Duodenal mucosa (tissue), 2 donors: Measurements from ENCODE around the gene ZNF280D.

Experiments used
- H3K27ac ChIP-seq: one replicate; pipeline ENCODE4 v1.7.0; 2013; ENCODE audit warnings: low read depth, low read length
- H3K27me3 ChIP-seq, 2 donors: one replicate each; pipeline ENCODE4 v1.7.0; 2013; ENCODE audit warnings: low read length in 2 of 2, control low read depth in 1 of 2; ENCODE audit not compliant: insufficient read depth in 2 of 2, control insufficient read depth in 1 of 2
- H3K36me3 ChIP-seq, 2 donors: one replicate each; pipeline ENCODE4 v1.7.0; 2013; ENCODE audit warnings: low read length in 2 of 2, control low read depth in 1 of 2; ENCODE audit not compliant: insufficient read depth in 2 of 2, control insufficient read depth in 1 of 2
- H3K4me1 ChIP-seq, 2 donors: one replicate each; pipeline ENCODE4 v1.7.0; 2013; ENCODE audit warnings: low read length in 2 of 2, control low read depth in 1 of 2; ENCODE audit not compliant: insufficient read depth in 2 of 2, control insufficient read depth in 1 of 2
- H3K4me3 ChIP-seq, 2 donors: one replicate each; pipeline ENCODE4 v1.7.0; 2013; ENCODE audit warnings: low read length in 2 of 2, low read depth in 1 of 2
- H3K9ac ChIP-seq, 2 donors: one replicate each; pipeline ENCODE4 v1.7.0; 2013; ENCODE audit warnings: low read length in 2 of 2, low read depth in 1 of 2
- H3K9me3 ChIP-seq, 2 donors: one replicate each; pipeline ENCODE4 v1.7.0; 2013; ENCODE audit warnings: low read length in 2 of 2, control low read depth in 1 of 2; ENCODE audit not compliant: control insufficient read depth in 1 of 2

Gene ZNF280D

DNA sequence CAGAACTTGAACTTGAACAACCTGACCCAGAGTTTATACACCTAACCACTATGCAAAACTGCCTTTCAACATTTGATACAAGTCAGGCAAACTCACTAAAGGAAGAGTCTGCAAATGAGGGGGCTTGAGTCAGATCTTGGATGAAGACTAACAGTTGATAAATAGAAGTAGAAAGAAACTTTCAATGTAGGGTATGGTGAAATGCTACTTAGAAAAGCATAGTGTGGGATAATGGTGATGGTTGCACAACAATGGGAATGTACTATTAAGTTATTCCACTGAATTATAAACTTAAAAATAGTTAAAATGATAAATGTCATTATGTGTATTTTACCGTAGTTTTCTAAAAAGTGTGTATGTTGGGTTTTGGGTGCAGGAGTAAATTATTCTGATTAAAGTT, 19.7 kb upstream of the ZNF280D start:
- Histone ChIP-seq H3K36me3 (no peaks in the 10 kb centered on the region), H3K9me3 (no peaks in the 10 kb centered on the region), H3K4me1 (no peaks in the 10 kb centered on the region), H3K27me3 (no peaks in the 10 kb centered on the region), H3K4me3 (no peak overlapping the region), H3K9ac (no peak overlapping the region), H3K27ac (no peak overlapping the region)

DNA sequence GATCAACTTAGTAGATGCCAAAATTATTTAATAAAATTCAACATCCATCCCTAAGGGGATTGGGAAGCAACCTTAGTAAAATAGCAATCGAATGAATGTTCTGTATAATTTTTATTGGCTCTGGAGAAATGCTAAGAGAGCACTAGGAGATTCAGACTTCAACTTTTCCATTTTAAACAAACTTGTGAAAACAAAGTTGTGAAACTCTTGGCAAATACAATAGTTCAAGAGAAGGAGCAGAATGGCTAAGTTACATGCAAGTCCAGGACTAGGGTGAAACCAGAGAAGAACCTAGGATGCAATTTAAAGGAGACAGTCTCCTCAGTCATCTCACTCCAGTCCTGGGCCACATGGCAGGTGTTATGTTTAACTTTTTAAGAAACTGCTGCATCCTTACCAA, 16.7 kb upstream of the ZNF280D start:
- H3K9ac ChIP-seq = no peak overlapping the region
- no peaks in the 10 kb centered on the region for H3K9me3 ChIP-seq
- no peaks in the 10 kb centered on the region for H3K4me1 ChIP-seq
- H3K36me3 ChIP-seq = no peaks in the 10 kb centered on the region
- H3K27me3 ChIP-seq = no peaks in the 10 kb centered on the region
- no peak overlapping the region for H3K27ac ChIP-seq
- H3K4me3 ChIP-seq = no peak overlapping the region

DNA sequence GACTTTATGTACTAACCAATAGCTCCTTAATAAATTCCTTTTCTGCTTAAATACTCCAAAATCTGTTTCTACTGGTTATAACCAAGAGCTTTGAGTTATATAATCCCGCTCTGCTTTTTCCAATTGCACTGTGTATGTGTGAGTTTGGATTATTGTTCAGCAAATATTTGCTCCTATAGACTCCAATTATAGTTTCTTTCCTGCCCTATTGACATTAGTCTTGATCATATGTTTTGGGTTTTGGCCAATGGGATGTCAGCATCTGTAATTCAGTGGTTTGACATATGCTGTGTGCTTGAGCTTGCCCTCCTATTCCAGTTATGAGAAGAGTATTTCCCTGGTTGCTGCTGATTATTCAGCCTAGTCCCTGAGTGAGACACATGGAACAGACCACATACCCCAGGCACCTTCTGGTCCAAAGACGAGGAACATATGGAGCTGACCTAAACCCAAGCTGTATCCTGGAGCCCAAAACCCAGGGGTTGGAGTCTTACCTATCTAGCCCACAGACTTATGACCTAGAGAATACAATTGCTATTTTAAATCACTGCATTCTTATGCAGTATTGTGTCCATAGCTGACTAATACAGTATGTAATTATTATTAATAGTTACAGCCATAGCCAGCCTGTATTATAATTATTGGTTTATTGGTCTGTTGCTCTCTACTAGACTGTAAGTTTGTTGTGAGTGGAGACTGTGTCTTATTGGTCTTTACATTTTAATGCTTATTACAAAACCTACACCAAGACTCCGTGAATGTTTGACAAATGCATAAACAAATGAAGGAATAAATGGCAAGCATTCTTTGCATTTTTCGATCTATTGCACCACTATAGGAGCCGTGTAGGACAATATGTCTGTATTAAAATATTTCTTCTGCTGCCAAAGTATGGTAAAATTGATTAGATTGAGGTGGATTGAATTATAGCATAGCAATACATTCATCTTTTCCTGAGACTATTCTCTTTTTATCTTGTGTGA, 11.7 kb upstream of the ZNF280D start:
- Histone ChIP-seq H3K27ac (no peak overlapping the region), H3K4me3 (no peak overlapping the region), H3K27me3 (no peaks in the 10 kb centered on the region), H3K9me3 (no peaks in the 10 kb centered on the region), H3K4me1 (no peaks in the 10 kb centered on the region), H3K36me3 (no peaks in the 10 kb centered on the region), H3K9ac (no peak overlapping the region)

DNA sequence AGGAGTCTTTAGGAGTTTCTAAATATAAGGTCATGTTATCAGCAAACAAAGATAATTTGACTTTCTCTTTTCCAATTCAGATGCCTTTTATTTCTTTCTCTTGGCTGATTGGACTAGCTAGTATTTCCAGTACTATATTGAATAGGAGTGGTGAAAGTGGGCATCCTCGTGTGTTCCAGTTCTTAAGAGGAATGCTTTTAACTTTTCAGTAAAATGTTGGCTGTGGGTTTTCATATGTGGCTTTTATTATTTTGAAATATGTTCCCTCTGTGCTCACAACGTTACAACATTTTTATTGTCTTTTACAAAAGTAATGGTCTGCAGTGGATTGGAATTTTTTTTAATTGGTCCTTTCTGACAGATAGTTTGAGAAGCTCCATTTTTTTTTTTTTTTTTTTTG, 8.2 kb upstream of the ZNF280D start:
- H3K27me3 ChIP-seq = no peaks in the 10 kb centered on the region
- H3K9ac ChIP-seq = no peak overlapping the region
- H3K36me3 ChIP-seq = no peaks in the 10 kb centered on the region
- H3K4me3 ChIP-seq = no peak overlapping the region
- no peak overlapping the region for H3K27ac ChIP-seq
- no peaks in the 10 kb centered on the region for H3K9me3 ChIP-seq
- no peaks in the 10 kb centered on the region for H3K4me1 ChIP-seq

DNA sequence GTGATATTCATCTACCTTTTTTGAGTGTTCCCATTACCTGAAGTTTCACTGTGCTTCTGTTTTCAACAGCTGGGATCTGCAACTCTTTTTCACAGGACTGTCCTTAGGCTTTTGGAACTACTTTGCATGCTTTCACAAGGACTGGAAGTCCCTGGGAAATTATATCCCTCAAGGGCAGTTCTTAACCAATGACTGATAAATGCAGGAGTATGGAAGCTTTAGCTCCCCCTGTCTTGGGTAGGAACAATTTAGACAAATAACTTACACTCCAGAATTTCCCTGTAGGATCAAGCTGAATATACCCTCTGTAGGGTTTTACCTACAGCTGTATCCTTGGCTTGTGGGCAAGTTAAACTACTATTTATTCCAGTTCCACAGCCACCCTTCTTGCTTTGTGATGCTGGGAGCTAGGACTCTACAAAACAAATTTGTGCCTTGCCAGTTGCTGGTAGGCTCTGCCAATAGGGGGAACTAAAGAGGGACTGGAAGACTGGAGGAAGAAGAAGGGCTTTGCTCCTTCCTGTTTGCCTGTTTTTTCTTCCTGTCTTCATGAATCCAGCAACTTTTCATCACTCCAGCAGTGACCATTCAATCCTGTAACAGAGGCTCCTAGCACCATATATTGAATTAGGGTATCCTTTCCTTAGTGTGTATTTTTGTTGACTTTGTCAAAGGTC, 6.8 kb upstream of the ZNF280D start:
- no peak overlapping the region for H3K9ac ChIP-seq
- no peak overlapping the region for H3K27ac ChIP-seq
- no peaks in the 10 kb centered on the region for H3K36me3 ChIP-seq
- no peak overlapping the region for H3K4me3 ChIP-seq
- H3K4me1 ChIP-seq = no peaks in the 10 kb centered on the region
- no peaks in the 10 kb centered on the region for H3K27me3 ChIP-seq
- H3K9me3 ChIP-seq = no peaks in the 10 kb centered on the region

DNA sequence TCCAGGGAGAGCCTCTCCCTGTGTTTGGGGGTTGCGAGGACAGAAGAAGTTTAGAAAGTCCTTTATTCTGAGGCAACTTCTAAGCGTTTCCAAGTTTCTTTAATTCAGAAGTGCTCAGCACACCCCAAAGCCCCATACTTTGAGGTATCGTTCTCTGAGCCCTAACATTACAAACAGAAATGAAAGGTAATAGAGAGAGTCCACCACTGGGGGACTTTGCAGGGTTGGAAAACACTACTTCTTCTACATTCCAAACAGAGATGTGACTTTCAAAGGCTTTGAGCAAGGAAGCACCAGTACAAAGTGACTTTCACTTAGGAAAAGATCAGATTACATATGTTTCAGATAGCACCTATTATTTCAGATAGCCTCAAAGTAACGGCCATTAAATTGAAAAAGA, 6.2 kb upstream of the ZNF280D start:
- Histone ChIP-seq H3K9me3 (no peaks in the 10 kb centered on the region), H3K27me3 (no peaks in the 10 kb centered on the region), H3K9ac (no peak overlapping the region), H3K36me3 (no peaks in the 10 kb centered on the region), H3K4me1 (no peaks in the 10 kb centered on the region), H3K4me3 (no peak overlapping the region), H3K27ac (no peak overlapping the region)

DNA sequence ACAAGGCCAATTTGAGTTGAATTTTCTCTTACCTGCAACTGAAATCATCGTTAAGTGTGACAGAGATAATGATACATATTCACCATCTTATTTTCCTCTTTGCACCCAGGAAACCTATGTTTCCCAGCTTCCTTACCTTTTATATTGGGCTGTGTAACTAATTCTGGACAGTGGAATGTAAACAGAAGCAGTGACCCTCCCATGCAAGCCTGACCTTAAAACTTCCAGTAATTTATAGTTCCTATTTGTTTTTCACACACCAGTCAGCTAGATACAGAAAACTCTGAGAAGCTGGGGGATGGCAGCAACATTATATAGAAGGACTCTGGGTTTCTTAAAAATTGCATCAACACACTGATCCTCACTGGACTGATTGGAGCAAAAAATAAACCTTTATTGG, 4.5 kb upstream of the ZNF280D start:
- Histone ChIP-seq H3K4me3 (no peak overlapping the region), H3K9ac (no peak overlapping the region), H3K9me3 (no peaks in the 10 kb centered on the region), H3K27ac (no peak overlapping the region), H3K27me3 (no peaks in the 10 kb centered on the region), H3K4me1 (no peaks in the 10 kb centered on the region), H3K36me3 (no peaks in the 10 kb centered on the region)

DNA sequence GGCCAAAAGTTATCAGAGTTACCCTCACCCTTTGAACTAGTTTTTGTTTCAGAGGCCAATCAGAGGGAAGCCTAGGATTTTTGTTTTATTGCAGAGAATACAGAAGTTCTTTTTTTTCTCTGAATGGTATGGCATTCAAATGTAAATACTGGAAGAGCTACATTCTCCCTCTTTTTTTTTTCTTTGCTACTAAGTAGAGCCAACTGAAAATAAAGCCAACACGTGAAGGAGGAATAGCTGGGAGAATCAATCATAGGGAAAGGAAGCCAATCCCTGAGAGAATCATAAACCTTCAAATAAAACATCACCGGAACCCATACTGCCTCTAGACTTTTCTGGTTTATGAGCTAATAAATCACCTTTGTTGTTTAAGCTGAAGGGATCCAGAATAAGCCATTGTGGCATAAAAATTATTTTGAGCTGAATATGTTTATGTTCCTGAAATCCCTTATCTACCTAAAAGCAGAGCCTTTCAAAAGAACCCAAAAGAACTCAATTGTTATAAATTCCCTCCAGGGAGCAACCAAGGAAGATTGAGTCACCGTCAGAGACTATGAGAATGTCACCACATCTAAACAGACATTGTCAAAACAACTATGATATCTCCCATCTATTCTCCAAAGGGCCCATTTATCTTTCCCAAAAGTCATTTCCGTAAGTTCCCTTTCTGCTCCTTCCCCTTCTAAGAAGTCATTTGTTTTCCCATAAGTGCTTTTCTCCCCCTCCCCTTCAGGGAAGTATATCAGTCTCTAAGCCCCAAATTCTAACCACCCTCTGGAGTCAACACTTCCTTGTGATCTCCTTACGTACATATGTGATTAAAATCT, 3.8 kb upstream of the ZNF280D start:
- Histone ChIP-seq H3K4me3 (no peak overlapping the region), H3K27ac (no peak overlapping the region), H3K9me3 (no peaks in the 10 kb centered on the region), H3K9ac (no peak overlapping the region), H3K4me1 (peaks cover 3% of the 10 kb centered on the region in 2 donors), H3K36me3 (no peaks in the 10 kb centered on the region), H3K27me3 (no peaks in the 10 kb centered on the region)

DNA sequence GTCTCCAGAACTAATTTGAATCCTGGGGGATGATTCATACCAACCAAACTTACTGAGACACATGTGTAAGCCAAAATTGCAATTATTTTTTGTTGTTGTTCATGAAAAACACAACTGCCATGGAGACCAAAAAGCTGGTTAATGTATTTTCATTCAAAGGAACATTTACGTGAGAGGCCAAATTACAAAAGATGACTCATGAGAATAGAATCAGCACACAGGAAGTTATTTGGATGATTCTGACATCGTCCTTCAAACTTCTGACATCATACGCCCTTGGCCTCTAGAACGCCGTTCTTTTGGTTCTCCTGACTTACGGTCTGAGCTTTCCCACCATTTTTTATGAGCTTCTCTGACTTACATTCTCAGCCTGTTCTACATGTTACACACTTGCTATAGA, 3.0 kb upstream of the ZNF280D start:
- peaks cover 10 to 11% of the 10 kb centered on the region in 2 donors for H3K4me1 ChIP-seq
- H3K27me3 ChIP-seq = no peaks in the 10 kb centered on the region
- no peak overlapping the region for H3K4me3 ChIP-seq
- no peak overlapping the region for H3K27ac ChIP-seq
- H3K9ac ChIP-seq = no peak overlapping the region
- no peaks in the 10 kb centered on the region for H3K9me3 ChIP-seq
- no peaks in the 10 kb centered on the region for H3K36me3 ChIP-seq

DNA sequence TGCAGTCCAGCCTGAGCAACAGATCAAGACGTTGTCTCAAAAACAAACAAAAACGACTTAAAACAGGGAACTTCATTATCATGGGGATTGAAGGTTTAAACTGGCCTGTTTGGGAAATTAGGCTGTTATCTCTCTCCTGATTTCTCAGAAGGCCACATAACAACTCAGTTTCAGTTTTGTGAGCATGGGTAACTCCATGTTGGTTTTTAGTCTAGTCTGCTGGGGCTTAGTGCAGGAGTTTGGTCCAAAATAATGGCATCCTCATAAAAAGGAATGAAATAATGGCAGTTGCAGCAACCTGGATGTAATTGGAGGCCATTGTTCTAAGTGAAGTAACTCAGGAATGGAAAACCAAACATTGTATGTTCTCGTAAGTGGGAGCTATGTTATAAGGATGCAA, 2.3 kb upstream of the ZNF280D start:
- Histone ChIP-seq H3K9ac (no peak overlapping the region), H3K9me3 (no peaks in the 10 kb centered on the region), H3K36me3 (no peaks in the 10 kb centered on the region), H3K27ac (no peak overlapping the region), H3K4me1 (peaks cover 14 to 18% of the 10 kb centered on the region in 2 donors), H3K4me3 (no peak overlapping the region), H3K27me3 (no peaks in the 10 kb centered on the region)
